Psoas muscle (tissue), 8 donors: Measurements from ENCODE around the gene SGCE. TPM values are rescaled to one million over a fixed set of nuclear protein-coding genes. Genes with fewer than 3 reads are reported as not detected.

Source experiments
- ATAC-seq, 4 donors: fragments of 200-7000 bp; cut with Tn5 transposase; one replicate each; pipeline ENCODE4 v1.9.1; 2020; ENCODE audit warnings: moderate library complexity in 3 of 4, mild to moderate bottlenecking in 2 of 4
- DNase-seq, 2 donors: peaks; one replicate each; pipeline ENCODE4 v3.0.0-alpha.2; 2020
- H3K27ac ChIP-seq: fragments of 200-600 bp; one replicate; pipeline ENCODE4 v1.8.0; 2022
- H3K27me3 ChIP-seq, 3 donors: fragments of 200-600 bp in 1 of 3; one replicate each; pipeline versions ENCODE4 v1.6.1 to v1.8.0; 2013 to 2022; ENCODE audit warnings: low read length in 2 of 3, mild to moderate bottlenecking in 2 of 3, moderate library complexity in 1 of 3; ENCODE audit not compliant: insufficient read depth in 3 of 3
- H3K36me3 ChIP-seq, 2 donors: fragments of 200-600 bp in 1 of 2; one replicate each; pipeline versions ENCODE4 v1.6.1 to v1.8.0; 2013 to 2022; ENCODE audit warnings: low read depth in 1 of 2, mild to moderate bottlenecking in 1 of 2, moderate library complexity in 1 of 2; ENCODE audit not compliant: insufficient read depth in 1 of 2
- H3K4me1 ChIP-seq: fragments of 200-600 bp; one replicate; pipeline ENCODE4 v1.8.0; 2022
- H3K4me3 ChIP-seq: fragments of 200-600 bp; one replicate; pipeline ENCODE4 v1.8.0; 2022; ENCODE audit warnings: mild to moderate bottlenecking
- H3K9me3 ChIP-seq: fragments of 200-600 bp; one replicate; pipeline ENCODE4 v1.8.0; 2022
- WGBS, 3 donors: extraction: QIAGEN DNeasy Blood & Tissue Kit; methylation state at CpG; one replicate each; pipeline versions ENCODE4 v1.1.6 to v1.1.7; 2013; 5-methylcytosine and 5-hydroxymethylcytosine counted together
- intact Hi-C, 2 donors: fragments of 100-400 bp; cut with DNase I; formaldehyde crosslinking; loops; one replicate each; pipeline versions ENCODE4 v1.11.0 to v1.14.2; 2022
- polyA plus RNA-seq, 3 donors: library from polyadenylated mRNA; stranded (reverse); fragments of 200-250 nt; gene quantifications; one replicate each; pipeline ENCODE4 v1.2.3, GENCODE V29; 2013
- total RNA-seq, 4 donors: library from RNA; stranded (reverse); fragmentation: NEBNext Ultra II Directional in 2 of 4; extraction: Animal tissue kit (Norgen Biotek cat#: 25700) in 2 of 4; gene quantifications; one replicate each; pipeline versions ENCODE4 v1.2.1 to v1.2.4, GENCODE V29; 2021 to 2023
- TF ChIP-seq, protein P1 (sequence below): fragments of 200-600 bp; IDR thresholded peaks from one replicate; pipeline ENCODE4 v1.8.0; 2022; ENCODE audit warnings: antibody characterized with exemption
- donor health status: healthy with polysubstance abuse.
- donor health status: DM: no; HTN: no; CAD: no; lungs with moderate emphysema.
- donor health status: Bipolar disorder and iron deficiency.
- donor health status: healthy.
- donor health status: DM: yes; HTN: yes; CAD: no.
- donor health status: DM: no; HTN: no; CAD: no.
- donor health status: DM: no; HTN: no; CAD: no.
- donor health status: DM: yes; HTN: yes; CAD: no.

The SGCE gene
- total and polyA plus RNA-seq, 7 donors: 3.9 to 13.0 (median 6.1) TPM

DNA sequence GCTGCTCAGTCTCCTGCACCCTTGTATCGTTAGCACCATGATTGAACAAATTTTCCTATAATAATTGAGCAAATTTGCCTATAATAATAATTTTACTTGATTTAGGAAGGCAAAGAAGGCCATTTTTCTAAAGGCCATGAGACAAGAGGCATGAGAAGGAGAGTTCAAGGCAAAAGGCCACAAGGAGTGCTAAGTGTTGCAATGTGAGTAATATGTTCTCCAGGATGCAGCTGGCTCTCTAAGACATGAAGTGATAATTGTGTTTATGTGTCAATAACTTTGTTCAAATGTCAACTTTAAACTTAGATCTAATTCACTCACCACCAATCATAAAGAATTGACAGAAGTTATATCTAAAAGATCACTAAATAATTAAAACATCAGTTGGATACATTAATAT lies 53.8 kb downstream of the SGCE start:
- intact Hi-C loops: no loop called here
- no peak for ATAC-seq
- H3K36me3 ChIP-seq: no peaks in the 10 kb centered on the region
- H3K4me3 ChIP-seq: no peak overlapping the region
- TF ChIP-seq, protein P1, sequence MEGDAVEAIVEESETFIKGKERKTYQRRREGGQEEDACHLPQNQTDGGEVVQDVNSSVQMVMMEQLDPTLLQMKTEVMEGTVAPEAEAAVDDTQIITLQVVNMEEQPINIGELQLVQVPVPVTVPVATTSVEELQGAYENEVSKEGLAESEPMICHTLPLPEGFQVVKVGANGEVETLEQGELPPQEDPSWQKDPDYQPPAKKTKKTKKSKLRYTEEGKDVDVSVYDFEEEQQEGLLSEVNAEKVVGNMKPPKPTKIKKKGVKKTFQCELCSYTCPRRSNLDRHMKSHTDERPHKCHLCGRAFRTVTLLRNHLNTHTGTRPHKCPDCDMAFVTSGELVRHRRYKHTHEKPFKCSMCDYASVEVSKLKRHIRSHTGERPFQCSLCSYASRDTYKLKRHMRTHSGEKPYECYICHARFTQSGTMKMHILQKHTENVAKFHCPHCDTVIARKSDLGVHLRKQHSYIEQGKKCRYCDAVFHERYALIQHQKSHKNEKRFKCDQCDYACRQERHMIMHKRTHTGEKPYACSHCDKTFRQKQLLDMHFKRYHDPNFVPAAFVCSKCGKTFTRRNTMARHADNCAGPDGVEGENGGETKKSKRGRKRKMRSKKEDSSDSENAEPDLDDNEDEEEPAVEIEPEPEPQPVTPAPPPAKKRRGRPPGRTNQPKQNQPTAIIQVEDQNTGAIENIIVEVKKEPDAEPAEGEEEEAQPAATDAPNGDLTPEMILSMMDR: no peak
- no peak for DNase-seq
- no peaks in the 10 kb centered on the region for H3K9me3 ChIP-seq
- H3K27me3 ChIP-seq: no peaks in the 10 kb centered on the region
- no peaks in the 10 kb centered on the region for H3K4me1 ChIP-seq
- H3K27ac ChIP-seq: no peak overlapping the region
- 81 to 92% (median 90%) methylated on average over 1 of the region's 1 CpG for WGBS, 3 donors

DNA sequence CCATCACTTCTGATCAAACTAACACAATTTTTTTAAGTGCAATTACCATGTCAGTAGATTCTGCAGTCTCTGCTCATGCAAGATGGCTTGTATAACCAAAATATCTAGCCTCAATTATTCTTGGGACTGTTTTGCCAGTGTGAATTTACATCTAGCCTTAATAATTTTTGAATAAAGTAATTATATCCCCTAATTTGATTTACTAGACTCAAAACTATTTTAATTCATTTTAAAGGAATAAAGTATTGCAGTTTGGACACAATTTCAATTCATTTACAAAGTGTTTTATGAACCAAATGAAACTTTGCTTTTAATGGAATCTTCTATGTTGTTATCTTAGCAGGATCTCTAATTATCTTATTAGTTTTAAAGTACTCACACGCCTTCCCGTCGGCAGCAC lies 55.7 kb downstream of the SGCE start:
- Histone ChIP-seq H3K4me1 (no peaks in the 10 kb centered on the region), H3K27ac (no peak overlapping the region), H3K36me3 (no peaks in the 10 kb centered on the region), H3K27me3 (no peaks in the 10 kb centered on the region), H3K4me3 (no peak overlapping the region), H3K9me3 (no peaks in the 10 kb centered on the region)
- TF ChIP-seq, protein P1: no peak
- intact Hi-C loops: no loop called here
- WGBS, 3 donors: 93 to 97% (median 96%) methylated on average over 3 of the region's 3 CpGs
- DNase-seq: no peak
- no peak for ATAC-seq

DNA sequence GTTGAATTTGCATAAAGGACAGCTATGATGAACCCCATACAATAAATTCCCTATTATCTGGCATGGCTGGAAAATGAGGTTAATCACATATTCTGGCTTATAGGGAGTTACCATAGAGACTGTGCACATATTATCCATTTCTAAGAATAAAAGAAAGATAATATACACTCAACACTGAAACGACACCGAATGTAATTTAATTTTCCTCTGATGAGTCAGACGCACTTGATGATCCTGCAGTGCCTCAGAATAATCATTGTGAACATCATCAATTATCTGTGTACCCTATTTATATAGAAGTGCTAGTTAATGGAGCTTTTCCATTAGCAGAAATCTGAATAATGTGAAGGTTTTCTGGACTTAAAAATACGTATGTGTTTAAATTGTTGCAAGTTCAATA lies 60.2 kb downstream of the SGCE start:
- 74 to 79% (median 76%) methylated on average over 4 of the region's 4 CpGs for WGBS, 3 donors

GRCh38 chr7:94594882-94595281 lies 61.1 kb downstream of the SGCE start:
- Histone ChIP-seq H3K27ac (no peak overlapping the region), H3K4me1 (no peaks in the 10 kb centered on the region), H3K27me3 (no peaks in the 10 kb centered on the region), H3K36me3 (peaks cover 0 to 3% of the 10 kb centered on the region in 2 donors), H3K4me3 (no peak overlapping the region), H3K9me3 (no peaks in the 10 kb centered on the region)
- intact Hi-C loops: no loop called here
- ATAC-seq (no peak), DNase-seq (no peak)
- WGBS, 3 donors: 94 to 97% (median 95%) methylated on average over 1 of the region's 1 CpG
- TF ChIP-seq, protein P1: no peak

More for the DNA sequence above, 60.2 kb downstream of the SGCE start:
- ATAC-seq (no peak), DNase-seq (no peak)
- Histone ChIP-seq H3K4me1 (no peaks in the 10 kb centered on the region), H3K9me3 (no peaks in the 10 kb centered on the region), H3K27ac (no peak overlapping the region), H3K27me3 (no peaks in the 10 kb centered on the region), H3K4me3 (no peak overlapping the region), H3K36me3 (peaks cover 0 to 3% of the 10 kb centered on the region in 2 donors)
- intact Hi-C loops: no loop called here
- TF ChIP-seq, protein P1: no peak

DNA sequence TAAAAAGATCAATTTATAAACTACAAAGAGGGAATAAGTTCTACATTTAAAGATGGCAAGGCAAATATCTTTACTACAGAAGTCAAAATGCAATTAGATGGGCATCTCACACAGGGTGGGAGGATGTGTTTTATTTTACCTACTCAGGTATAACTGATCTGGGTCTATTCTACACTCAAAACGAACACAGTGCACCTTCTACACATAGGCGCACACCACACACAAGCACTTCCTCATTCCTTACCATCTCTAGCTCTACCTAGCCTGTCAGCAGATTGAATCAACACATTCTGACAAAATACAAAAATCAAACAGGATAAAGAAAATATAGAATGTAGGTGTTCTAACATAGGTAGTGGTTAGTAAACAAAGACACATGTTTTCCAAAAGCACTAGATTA lies 64.8 kb downstream of the SGCE start:
- H3K27me3 ChIP-seq: no peaks in the 10 kb centered on the region
- intact Hi-C loops: no loop called here

More for the DNA sequence above, 64.8 kb downstream of the SGCE start:
- H3K27ac ChIP-seq: no peak overlapping the region
- WGBS, 3 donors: 87 to 97% (median 88%) methylated on average over 2 of the region's 2 CpGs
- H3K4me3 ChIP-seq: no peak overlapping the region
- H3K9me3 ChIP-seq: no peaks in the 10 kb centered on the region
- TF ChIP-seq, protein P1: no peak
- no peak for ATAC-seq
- no peak for DNase-seq
- peaks cover 0 to 3% of the 10 kb centered on the region in 2 donors for H3K36me3 ChIP-seq
- H3K4me1 ChIP-seq: no peaks in the 10 kb centered on the region
